Right lobe of liver (tissue), 6 donors: ENCODE measurements around the gene HDAC4. TPM values are rescaled to one million over a fixed set of nuclear protein-coding genes. Genes with fewer than 3 reads are reported as not detected.
A peak's percentile ranks its signal among the peaks of the same experiment; 100 is the strongest.

Experiments used
- ATAC-seq, 4 donors: fragments of 200-7000 bp; cut with Tn5 transposase; one replicate each; pipeline ENCODE4 v1.9.1; 2020; ENCODE audit warnings: mild to moderate bottlenecking in 4 of 4, moderate library complexity in 4 of 4
- DNase-seq, 3 donors: peaks; one replicate each; pipeline ENCODE4 v3.0.0-alpha.2; 2020
- H3K27ac ChIP-seq, 3 donors: fragments of 200-600 bp; one replicate each; pipeline ENCODE4 v1.8.0; 2022
- H3K27me3 ChIP-seq, 2 donors: fragments of 200-600 bp; one replicate each; pipeline ENCODE4 v1.8.0; 2022
- H3K36me3 ChIP-seq, 4 donors: fragments of 200-600 bp; sonication (generic) in 1 of 4; one replicate each; pipeline versions ENCODE4 v1.5.1 to v1.8.0; 2017 to 2022; ENCODE audit warnings: control low read depth in 1 of 4
- H3K4me1 ChIP-seq, 4 donors: fragments of 200-600 bp; sonication (generic) in 1 of 4; one replicate each; pipeline versions ENCODE4 v1.5.1 to v1.8.0; 2017 to 2022; ENCODE audit warnings: control low read depth in 1 of 4
- H3K4me3 ChIP-seq, 3 donors: fragments of 200-600 bp; one replicate each; pipeline ENCODE4 v1.8.0; 2022
- H3K9me3 ChIP-seq, 4 donors: fragments of 200-600 bp; sonication (generic) in 1 of 4; one replicate each; pipeline versions ENCODE4 v1.5.1 to v1.8.0; 2017 to 2022; ENCODE audit warnings: control low read depth in 1 of 4
- POLR2A ChIP-seq: fragments of 450-650 bp; IDR thresholded peaks from one replicate; pipeline ENCODE4 v1.6.1; 2017; ENCODE audit warnings: antibody characterized with exemption, mild to moderate bottlenecking
- WGBS: methylation state at CpG from one replicate; pipeline ENCODE4 v1.1.6; 2018; ENCODE audit warnings: low coverage, low lambda C conversion rate; ENCODE audit not compliant: insufficient coverage; ENCODE audit errors: missing lambda C conversion rate; 5-methylcytosine and 5-hydroxymethylcytosine counted together
- intact Hi-C, 2 donors: fragments of 100-400 bp; cut with DNase I; formaldehyde crosslinking; loops; one replicate each; pipeline versions ENCODE4 v1.11.2 to v1.14.1; 2022
- total RNA-seq, 6 experiments: library from RNA; depleted of rRNA in 2 of 6; stranded (reverse); fragments of >200 nt in 2 of 6; fragmentation: NEBNext Ultra II Directional in 3 of 6; extraction: Animal tissue kit (Norgen Biotek cat#: 25700) in 3 of 6; gene quantifications; one replicate each; pipeline versions ENCODE4 v1.1.0 to v1.2.4, GENCODE V29; 2016 to 2023
- TF ChIP-seq, protein P1 (sequence below), 4 donors: fragments of 200-600 bp in 3 of 4; fragments of 450-650 bp in 1 of 4; IDR thresholded peaks; one replicate each; pipeline versions ENCODE4 v1.5.1 to v1.8.0; 2016 to 2022; ENCODE audit warnings: antibody characterized with exemption in 4 of 4, mild to moderate bottlenecking in 2 of 4
- donor health status: DM: no; HTN: yes; CAD: no.
- donor health status: DM: no; HTN: no; CAD: no.
- donor health status: DM: no; HTN: no; CAD: no.
- donor health status: DM: no; HTN: yes; CAD: no.
- donor health status: DM: no; HTN: yes; CAD: no.

Gene HDAC4
- total RNA-seq, 6 experiments from 2014 or later, result 8.9 to 22.4 (median 14.7) TPM

DNA sequence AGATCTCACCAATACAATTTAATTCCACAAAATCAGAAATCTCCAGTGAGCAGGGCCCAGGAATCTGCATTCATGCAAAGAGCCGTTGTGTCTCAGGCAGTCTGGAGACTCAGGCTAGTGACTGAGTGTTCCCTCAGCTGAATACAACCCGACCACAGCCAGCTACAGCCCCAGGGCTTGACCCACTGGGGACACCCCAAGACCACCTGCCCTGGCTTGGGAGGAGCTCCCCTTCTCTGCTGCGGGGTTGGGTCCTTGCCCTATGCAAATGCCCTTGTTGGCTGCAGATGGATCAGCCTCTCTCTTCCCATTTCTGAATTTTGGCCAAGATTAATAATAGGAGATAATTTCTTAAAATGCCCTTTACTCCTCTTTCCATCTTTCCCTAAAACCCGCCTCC, 395.2 kb downstream of the HDAC4 start:
- DNase-seq (peak in 1 of 3 donors; percentile 13), ATAC-seq (no peak)
- TF ChIP-seq, protein P1, sequence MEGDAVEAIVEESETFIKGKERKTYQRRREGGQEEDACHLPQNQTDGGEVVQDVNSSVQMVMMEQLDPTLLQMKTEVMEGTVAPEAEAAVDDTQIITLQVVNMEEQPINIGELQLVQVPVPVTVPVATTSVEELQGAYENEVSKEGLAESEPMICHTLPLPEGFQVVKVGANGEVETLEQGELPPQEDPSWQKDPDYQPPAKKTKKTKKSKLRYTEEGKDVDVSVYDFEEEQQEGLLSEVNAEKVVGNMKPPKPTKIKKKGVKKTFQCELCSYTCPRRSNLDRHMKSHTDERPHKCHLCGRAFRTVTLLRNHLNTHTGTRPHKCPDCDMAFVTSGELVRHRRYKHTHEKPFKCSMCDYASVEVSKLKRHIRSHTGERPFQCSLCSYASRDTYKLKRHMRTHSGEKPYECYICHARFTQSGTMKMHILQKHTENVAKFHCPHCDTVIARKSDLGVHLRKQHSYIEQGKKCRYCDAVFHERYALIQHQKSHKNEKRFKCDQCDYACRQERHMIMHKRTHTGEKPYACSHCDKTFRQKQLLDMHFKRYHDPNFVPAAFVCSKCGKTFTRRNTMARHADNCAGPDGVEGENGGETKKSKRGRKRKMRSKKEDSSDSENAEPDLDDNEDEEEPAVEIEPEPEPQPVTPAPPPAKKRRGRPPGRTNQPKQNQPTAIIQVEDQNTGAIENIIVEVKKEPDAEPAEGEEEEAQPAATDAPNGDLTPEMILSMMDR (IDR thresholded peaks at IDR 0.05), result no peak
- no peak for TF ChIP-seq POLR2A
- Histone ChIP-seq H3K4me3 (no peak overlapping the region), H3K27me3 (no peaks in the 10 kb centered on the region), H3K27ac (no peak overlapping the region), H3K4me1 (no peaks in the 10 kb centered on the region), H3K9me3 (no peaks in the 10 kb centered on the region), H3K36me3 (no peaks in the 10 kb centered on the region)
- WGBS, result 59% methylated on average over 3 of the region's 4 CpGs
- intact Hi-C loops, result no loop called here

DNA sequence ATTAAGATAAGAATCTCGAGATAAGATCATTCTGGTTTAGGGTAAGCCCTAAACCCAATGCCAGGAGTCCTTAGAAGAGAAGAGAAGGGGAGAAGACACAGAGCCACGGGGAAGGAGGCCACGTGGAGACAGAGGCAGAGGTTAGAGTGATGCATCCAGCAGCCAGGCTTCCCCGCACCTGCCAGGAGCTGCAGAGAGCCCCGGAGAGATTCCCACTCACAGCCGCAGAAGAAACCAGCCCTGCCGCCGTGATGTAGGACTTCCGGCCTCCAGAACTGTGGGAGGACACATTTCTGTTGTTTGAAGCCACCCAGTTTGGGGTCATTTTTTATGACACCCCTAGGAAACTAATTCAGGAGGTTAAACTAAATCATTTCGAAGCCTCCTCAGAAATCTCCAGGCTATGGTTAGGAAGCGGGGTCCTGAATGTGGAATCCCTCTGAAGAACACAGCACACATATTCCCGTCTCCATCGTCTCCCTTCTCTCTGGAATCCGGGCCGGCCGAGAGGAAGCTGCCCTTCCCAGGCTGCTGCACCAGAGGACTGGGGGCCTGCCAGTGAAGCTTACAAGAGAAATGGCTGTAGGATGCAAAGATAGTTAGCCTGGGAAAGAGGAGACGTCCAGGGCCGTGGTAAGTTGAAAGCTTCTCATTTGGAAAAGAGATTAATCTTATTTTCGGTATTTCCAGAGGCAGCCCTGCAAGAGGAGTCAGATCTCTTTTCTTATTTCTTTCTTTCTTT, 396.4 kb downstream of the HDAC4 start:
- no peak for ATAC-seq
- intact Hi-C loops, result no loop called here
- no peak overlapping the region for H3K4me3 ChIP-seq
- H3K27ac ChIP-seq, result no peak overlapping the region
- H3K4me1 ChIP-seq, result no peaks in the 10 kb centered on the region
- no peak for DNase-seq
- H3K36me3 ChIP-seq, result no peaks in the 10 kb centered on the region
- H3K27me3 ChIP-seq, result no peaks in the 10 kb centered on the region
- WGBS, result 54% methylated on average over 7 of the region's 19 CpGs
- TF ChIP-seq, protein P1 (IDR thresholded peaks at IDR 0.05), result no peak
- no peak for TF ChIP-seq POLR2A
- no peaks in the 10 kb centered on the region for H3K9me3 ChIP-seq

DNA sequence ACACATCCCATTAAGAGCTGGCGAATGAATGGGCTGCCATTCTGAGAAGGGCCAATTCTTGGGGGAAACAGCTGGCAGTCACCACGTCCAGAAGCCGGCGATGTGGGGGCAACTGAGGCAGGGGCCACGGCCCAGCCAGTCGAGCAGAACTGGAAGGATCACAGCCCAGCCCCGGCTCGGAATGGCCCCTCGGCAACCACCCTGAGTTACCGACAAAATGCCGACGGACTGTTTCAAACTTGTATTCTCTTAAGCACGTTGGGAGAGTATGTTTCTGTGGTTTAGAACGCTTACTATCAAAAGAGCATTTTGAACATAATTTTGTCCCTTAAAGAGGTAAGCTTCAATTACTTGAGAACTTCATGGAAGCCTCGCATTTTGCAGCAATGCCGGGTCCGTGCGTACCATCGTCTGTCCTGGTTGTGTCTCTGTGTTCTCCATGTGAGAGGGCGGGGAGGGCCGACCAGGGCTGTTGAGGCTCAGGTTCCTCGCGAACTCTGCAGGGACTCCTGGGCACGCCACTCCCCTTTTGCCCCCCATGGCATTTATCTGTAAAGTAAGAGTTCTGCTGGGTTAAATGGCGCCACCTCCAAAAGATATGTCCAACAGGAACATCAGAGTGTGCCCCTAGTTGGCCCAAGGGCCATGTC, 397.1 kb downstream of the HDAC4 start:
- WGBS, result 69% methylated on average over 16 of the region's 25 CpGs
- Histone ChIP-seq H3K36me3 (no peaks in the 10 kb centered on the region), H3K27me3 (no peaks in the 10 kb centered on the region), H3K4me3 (no peak overlapping the region), H3K4me1 (no peaks in the 10 kb centered on the region), H3K9me3 (no peaks in the 10 kb centered on the region), H3K27ac (no peak overlapping the region)
- no peak for TF ChIP-seq POLR2A
- TF ChIP-seq, protein P1 (IDR thresholded peaks at IDR 0.05), result no peak
- ATAC-seq, result no peak
- intact Hi-C loops, result no loop called here
- DNase-seq, result no peak

DNA sequence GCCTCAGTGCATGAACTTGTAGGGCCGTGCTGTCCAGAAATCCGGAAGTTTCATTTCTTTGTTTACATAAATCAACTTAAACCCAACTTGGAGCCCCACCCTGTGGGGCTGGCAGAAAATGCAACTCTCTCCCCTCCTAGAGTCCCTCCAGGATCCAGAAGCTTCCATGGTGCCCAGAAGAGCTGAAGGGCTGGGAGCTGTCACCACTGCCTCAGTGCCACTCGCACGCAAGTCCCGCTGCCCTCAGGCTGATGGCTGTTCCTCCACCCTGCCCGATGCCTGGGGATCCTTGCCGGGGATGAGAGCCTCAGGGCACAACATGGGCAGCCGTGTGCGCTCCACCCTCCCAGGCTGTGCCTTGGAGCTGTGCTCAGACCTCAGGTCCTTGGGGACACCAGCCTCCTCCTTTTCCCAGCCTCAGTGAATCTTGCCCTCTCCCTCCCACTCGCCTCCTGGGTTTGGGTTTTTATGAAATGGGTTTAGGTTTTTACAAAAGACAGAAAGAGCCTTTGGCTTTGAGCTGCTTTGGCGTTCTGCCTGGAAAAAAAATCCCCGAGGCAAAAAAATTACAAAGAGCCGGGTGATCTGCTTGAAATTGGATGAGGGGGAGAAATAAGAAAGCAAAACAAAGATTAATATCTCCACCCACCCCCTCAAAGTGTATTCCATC, 397.7 kb downstream of the HDAC4 start:
- peak in 1 of 4 donors; percentile 17 for ATAC-seq
- Histone ChIP-seq H3K4me3 (no peak overlapping the region), H3K9me3 (no peaks in the 10 kb centered on the region), H3K27ac (no peak overlapping the region), H3K27me3 (no peaks in the 10 kb centered on the region), H3K36me3 (no peaks in the 10 kb centered on the region), H3K4me1 (no peaks in the 10 kb centered on the region)
- TF ChIP-seq POLR2A, result no peak
- TF ChIP-seq, protein P1 (IDR thresholded peaks at IDR 0.05), result no peak
- no peak for DNase-seq
- intact Hi-C loops, result no loop called here
- 51% methylated on average over 5 of the region's 13 CpGs for WGBS
